ENCODE results near the gene MMP19. TPM values are rescaled to one million over a fixed set of nuclear protein-coding genes. Genes with fewer than 3 reads are reported as not detected.

MMP19 gene
- total RNA-seq, 1 experiment from 2014 or later = 0.04 TPM

DNA sequence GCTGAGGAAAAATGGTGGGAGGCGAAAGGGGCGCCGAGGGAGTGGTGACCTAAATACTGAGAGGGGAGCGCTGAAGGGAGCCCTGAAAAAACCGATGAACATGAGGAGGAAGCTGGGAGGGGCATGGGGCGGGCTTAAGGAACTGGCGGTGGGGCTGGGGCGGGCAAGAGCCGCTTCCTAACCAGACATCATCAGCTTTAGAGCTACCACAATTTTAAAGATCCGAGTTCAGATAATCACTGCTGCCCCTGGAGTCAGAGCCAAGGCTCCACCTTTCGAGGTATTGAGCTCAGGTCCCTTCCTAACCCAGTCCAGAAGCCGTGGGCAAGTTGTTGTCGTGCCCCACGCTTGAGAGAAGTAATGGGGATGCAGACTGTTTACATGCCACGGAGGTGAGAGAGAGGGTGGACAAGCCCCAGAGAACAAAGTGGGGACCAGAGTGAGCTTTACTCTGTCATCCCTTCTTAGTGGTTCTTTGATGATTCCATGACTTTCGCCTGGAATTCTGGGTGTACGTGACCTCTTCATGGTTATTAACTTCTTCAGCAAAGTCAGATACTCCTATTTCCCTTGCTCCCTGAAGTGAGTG is 24.5 kb downstream of the MMP19 start:
- H3F3A ChIP-seq (ENCODE audit: low read length, unreplicated experiment) = no peaks in the 10 kb centered on the region
- ATAC-seq (peak; percentile 52), DNase-seq (no peak)
- peaks cover 21% of the 10 kb centered on the region for H3K4me1 ChIP-seq (ENCODE audit: insufficient read depth, low read length)
- H3K9ac ChIP-seq (ENCODE audit: low read length) = peak overlapping the region; percentile 85
- H3K79me2 ChIP-seq (ENCODE audit: low read length) = peaks cover 66% of the 10 kb centered on the region
- peak overlapping the region; percentile 82 for H3K4me3 ChIP-seq (ENCODE audit: low read length)
- TF ChIP-seq, protein P1, sequence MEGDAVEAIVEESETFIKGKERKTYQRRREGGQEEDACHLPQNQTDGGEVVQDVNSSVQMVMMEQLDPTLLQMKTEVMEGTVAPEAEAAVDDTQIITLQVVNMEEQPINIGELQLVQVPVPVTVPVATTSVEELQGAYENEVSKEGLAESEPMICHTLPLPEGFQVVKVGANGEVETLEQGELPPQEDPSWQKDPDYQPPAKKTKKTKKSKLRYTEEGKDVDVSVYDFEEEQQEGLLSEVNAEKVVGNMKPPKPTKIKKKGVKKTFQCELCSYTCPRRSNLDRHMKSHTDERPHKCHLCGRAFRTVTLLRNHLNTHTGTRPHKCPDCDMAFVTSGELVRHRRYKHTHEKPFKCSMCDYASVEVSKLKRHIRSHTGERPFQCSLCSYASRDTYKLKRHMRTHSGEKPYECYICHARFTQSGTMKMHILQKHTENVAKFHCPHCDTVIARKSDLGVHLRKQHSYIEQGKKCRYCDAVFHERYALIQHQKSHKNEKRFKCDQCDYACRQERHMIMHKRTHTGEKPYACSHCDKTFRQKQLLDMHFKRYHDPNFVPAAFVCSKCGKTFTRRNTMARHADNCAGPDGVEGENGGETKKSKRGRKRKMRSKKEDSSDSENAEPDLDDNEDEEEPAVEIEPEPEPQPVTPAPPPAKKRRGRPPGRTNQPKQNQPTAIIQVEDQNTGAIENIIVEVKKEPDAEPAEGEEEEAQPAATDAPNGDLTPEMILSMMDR (conservative IDR thresholded peaks at IDR 0.05; ENCODE audit: low read depth, low read length) = no peak
- TF ChIP-seq EZH2 (IDR thresholded peaks at IDR 0.05; ENCODE audit: low read length, unreplicated experiment) (no peak), EZH2phosphoT487 (IDR thresholded peaks at IDR 0.05; ENCODE audit: borderline replicate concordance, low read length) (no peak)
- ChIA-PET CTCF (interaction anchor here (0.7 to 1.9 kb wide), 8 partner anchors 11 to 179 kb away, joined by 3 to 8 read pairs (median 4); partner anchors contain the start of genes DNAJC14 and SUOX), POLR2A (ENCODE audit: unreplicated experiment) (interaction anchor here (0.6 to 2.3 kb wide), 9 partner anchors 9 to 358 kb away, joined by 3 to 32 read pairs (median 5); partner anchors contain the start of genes DNAJC14, RAB5B and SUOX)
- TSS peak; percentile 67 for BruUV-seq (replicated peaks)
- H3K27ac ChIP-seq (ENCODE audit: low read length) = peak overlapping the region; percentile 47
- no peaks in the 10 kb centered on the region for H3K27me3 ChIP-seq (ENCODE audit: low read length)
- no peaks in the 10 kb centered on the region for H3K9me3 ChIP-seq (ENCODE audit: low read length)
- H3K36me3 ChIP-seq (ENCODE audit: low read depth, low read length) = peaks cover 41% of the 10 kb centered on the region
- peak overlapping the region; percentile 72 for H2AFZ ChIP-seq (ENCODE audit: low read length)
- H3K4me2 ChIP-seq (ENCODE audit: low read length) = peak overlapping the region; percentile 80
- intact Hi-C loops (cut with micrococcal nuclease) = loop anchor here (5.0 kb wide), 1 partner anchor 76 kb away; the partner anchor contains the start of gene GDF11
- peaks cover 18% of the 10 kb centered on the region for H4K20me1 ChIP-seq (ENCODE audit: low read length)
- no peaks in the 10 kb centered on the region for H3K9me2 ChIP-seq (replicated peaks; ENCODE audit: low read length)

DNA sequence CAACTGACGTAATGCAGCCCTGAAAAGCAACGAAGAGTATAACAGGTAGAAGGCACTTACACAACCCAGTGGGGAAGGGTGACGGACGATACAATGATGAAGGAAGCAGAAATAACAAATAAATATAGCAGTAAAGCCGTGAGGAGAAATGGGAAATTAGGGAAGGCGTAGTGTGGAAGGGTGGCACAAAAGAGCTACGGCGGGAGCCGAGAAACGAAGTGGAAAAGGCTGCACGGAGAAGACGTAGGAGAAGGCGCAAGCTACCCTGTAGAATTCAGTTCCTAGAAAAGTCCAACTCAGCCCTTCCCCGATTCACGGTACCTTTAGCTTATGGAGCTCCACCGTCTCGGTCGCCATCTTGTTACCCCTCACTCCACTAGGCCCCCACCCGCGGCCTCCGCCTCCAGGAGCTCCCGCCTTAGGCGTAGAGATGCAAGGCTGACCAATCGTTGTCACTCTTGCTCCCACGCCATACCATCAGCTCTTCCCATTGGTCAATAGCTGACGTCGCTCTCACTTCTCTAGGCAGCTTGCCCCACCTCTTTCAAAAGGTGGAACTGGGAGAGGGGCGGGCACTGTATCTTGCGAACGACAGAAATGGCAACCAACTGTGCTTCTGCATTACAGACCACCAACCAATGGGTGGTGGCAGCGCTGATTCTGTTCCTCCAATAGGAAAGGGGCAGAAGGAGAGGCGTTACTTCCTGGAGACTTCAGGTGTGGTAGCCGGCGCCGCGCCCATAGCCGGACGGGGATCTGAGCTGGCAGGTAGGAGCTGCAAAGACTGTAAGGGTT is 25.2 kb downstream of the MMP19 start, which contains the start of the genes ORMDL2 and SARNP:
ORMDL2 (plus strand) TSS at position 697 of the 795 bp plus-strand sequence. CDS start 959 bp downstream, outside the sequence.
SARNP (minus strand) TSS at position 380 of the 795 bp plus-strand sequence; CDS start at position 357, 23 bp downstream.
- Histone ChIP-seq H3K4me2 (ENCODE audit: low read length) (peak within 1 kb of the TSS; percentile 98), H3K27me3 (ENCODE audit: low read length) (no peaks in the 10 kb centered on the region), H3K9me3 (ENCODE audit: low read length) (no peaks in the 10 kb centered on the region), H3K4me3 (ENCODE audit: low read length) (peak within 1 kb of the TSS; percentile 94), H3K36me3 (ENCODE audit: low read depth, low read length) (peaks cover 37% of the 10 kb centered on the region), H3K9me2 (replicated peaks; ENCODE audit: low read length) (no peaks in the 10 kb centered on the region), H3F3A (ENCODE audit: low read length, unreplicated experiment) (no peaks in the 10 kb centered on the region), H2AFZ (ENCODE audit: low read length) (peak within 1 kb of the TSS; percentile 82), H3K27ac (ENCODE audit: low read length) (peak within 1 kb of the TSS; percentile 51), H3K4me1 (ENCODE audit: insufficient read depth, low read length) (peaks cover 21% of the 10 kb centered on the region), H3K79me2 (ENCODE audit: low read length) (peaks cover 72% of the 10 kb centered on the region), H4K20me1 (ENCODE audit: low read length) (peaks cover 18% of the 10 kb centered on the region), H3K9ac (ENCODE audit: low read length) (peak within 1 kb of the TSS; percentile 93)
- ChIA-PET POLR2A (ENCODE audit: unreplicated experiment) (interaction anchor here (0.5 to 2.3 kb wide), 11 partner anchors 10 to 1412 kb away, joined by 3 to 32 read pairs (median 5); partner anchors contain the start of genes DNAJC14, RAB5B and SHMT2), CTCF (interaction anchor here (0.8 to 1.9 kb wide), 7 partner anchors 12 to 180 kb away, joined by 3 to 8 read pairs (median 4); partner anchors contain the start of genes DNAJC14 and SUOX)
- BruUV-seq (replicated peaks) = no TSS peak
- intact Hi-C loops (cut with micrococcal nuclease) = loop anchor here (1.0 to 5.0 kb wide), 3 partner anchors 12 to 115 kb away; partner anchors contain the start of genes DNAJC14 and GDF11
- TF ChIP-seq EZH2 (IDR thresholded peaks at IDR 0.05; ENCODE audit: low read length, unreplicated experiment) = no peak
- TF ChIP-seq EZH2phosphoT487 (IDR thresholded peaks at IDR 0.05; ENCODE audit: borderline replicate concordance, low read length) = no peak
- TF ChIP-seq, protein P1 (conservative IDR thresholded peaks at IDR 0.05; ENCODE audit: low read depth, low read length) = no peak
- ATAC-seq (peak; percentile 94), DNase-seq (peak; percentile 100)
